ENCODE results near the gene CDC23.
"Not testable (repeated sequence)": the region's sequence is repeated elsewhere in the genome, so short reads cannot be mapped to it uniquely, and the experiment has no call there.

CDC23 gene

DNA sequence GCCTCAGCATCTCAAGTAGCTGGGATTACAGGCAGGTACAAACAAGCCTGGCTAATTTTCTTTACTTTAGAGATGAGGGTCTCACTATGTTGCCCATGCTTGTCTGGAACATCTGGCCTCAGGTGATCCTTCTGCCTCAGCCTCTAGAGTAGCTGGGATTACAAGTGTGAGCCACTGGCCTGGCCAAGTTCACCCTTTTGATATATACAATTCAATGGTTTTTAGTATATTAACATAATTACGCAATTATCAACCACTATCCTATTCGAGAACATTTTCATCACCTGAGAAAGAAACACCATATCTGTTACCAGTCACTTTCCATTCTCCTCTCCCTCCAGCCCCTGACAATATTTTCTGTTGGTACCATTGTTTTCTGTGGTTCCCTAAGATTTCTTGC is 3.7 kb upstream of the CDC23 start:
- DNase-seq (ENCODE audit: low read depth) = no peak

DNA sequence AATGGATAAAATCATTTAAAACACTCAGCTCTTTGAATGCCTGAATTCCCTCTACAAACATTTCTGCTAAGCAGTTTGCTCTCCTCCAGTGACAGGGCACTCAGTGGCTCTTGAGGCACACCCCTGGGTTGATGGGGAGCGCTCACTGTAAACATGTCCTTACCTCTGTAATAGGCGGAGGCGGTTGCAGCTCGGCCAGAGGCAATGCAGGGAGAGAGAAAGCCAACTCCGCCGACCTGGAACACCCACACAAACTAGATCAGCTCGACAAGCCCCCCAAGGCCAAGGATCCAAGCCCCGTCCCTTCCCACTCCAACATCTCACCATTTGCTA is 329 bp downstream of the CDC23 start:
- no peak for DNase-seq (ENCODE audit: low read depth)

DNA sequence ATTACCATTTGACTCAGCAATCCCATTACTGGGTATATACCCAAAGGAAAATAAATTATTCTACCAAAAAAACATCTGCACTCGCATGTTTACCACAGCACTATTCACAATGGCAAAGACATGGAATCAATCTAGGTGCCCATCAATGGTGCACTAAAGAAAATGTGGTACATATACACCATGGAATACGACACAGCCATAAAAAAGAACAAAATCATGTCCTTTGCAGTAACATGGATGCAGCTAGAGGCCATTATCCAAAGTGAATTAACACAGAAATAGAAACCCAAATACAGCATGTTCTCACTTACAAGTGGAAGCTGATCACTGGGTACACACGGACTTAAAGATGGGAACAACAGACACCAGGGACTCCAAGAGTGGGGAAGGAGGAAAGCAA is 2.1 kb downstream of the CDC23 start:
- DNase-seq (ENCODE audit: low read depth) = no peak

DNA sequence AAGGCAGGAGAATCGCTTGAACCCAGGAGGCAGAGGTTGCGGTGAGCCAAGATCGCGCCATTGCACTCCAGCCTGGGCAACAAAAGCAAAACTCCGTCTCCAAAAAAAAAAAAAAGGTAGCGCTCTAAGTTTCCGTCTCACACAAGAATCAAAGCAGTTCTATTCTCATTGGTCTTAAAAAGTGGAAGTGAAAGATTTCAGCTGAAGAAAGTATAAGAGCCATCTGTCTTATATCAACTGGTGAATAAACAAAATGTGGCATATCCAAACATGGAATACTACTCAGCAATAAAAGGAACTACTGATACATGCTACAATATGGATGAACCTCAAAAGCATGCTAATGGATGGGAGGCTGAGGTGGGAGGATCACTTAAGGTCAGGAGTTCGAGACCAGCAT is 19.3 kb downstream of the CDC23 start:
- DNase-seq (ENCODE audit: low read depth) = not testable (repeated sequence)

DNA sequence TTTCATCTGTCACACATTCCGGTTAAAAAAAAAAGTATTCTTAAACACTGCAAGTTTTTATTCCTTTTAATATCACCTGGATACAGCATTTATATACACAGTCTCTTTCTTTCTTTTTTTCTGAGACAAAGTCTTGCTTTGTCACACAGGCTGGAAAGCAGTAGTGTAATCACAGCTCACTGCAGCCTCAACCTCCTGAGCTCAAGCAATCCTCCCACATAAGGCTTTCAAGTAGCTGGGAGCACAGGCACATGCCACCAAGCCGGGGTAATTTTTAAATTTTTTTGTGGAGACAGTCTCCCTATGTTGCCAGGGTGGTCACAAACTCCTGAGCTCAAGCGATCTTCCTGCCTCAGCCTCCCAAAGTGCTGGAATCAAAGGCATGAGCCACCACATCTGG is 20.3 kb downstream of the CDC23 start:
- no peak for DNase-seq (ENCODE audit: low read depth)

DNA sequence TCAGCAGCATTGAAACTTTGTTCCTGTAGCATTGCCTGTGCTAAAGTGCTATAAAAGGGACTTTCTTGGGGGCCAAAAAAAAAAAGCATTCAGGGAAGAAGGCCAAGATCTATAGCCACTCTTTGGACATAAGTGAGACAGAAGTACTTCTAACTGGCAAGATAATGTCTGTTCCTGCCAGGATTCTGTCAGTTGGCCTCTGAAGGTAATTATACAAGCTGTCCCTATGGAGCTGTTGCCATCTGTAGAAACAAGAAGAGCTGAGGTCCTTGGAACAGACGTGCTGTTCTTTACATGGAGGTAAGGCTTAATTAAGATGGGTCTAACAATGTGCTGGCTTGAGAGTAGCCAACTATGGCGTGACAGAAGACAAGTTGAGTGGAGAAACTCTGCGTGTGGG is 24.5 kb downstream of the CDC23 start:
- DNase-seq (ENCODE audit: low read depth) = no peak

DNA sequence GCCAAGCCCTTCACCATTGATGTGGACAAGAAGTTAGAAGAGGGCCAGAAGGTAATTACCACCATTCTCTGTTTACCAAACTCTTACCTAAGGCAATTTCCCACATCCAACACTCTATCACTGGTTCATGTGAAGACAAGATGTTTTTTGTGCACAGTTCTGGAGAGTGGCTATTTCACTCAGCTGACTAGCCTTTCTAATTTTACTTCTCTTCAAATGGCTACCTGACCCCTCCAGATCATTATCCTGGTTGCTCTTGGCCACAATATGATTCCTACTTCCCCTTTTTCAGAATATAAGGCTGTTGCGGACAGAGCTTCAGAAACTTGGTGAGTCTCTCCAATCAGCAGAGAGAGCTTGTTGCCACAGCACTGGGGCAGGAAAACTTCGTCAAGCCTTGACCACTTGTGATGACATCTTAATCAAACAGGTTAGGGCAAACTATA is 27.1 kb downstream of the CDC23 start:
- DNase-seq (ENCODE audit: low read depth) = no peak

DNA sequence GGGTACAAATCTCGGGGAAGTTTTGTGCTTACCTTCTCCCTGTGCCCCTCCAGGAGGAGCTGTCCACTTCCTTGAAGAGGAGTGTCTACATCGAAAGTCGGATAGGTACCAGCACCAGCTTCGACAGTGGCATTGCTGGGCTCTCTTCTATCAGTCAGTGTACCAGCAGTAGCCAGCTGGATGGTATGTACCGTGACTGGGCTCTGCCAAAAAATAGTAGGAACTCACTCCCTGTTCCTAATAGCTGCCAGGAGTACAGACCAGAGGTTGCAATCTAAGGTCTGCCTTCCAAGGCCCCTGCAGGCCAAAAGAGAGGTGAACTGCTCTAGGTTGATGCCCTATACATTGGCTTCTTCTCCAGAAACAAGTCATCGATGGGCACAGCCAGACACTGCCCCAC is 30.3 kb downstream of the CDC23 start:
- no peak for DNase-seq (ENCODE audit: low read depth)

DNA sequence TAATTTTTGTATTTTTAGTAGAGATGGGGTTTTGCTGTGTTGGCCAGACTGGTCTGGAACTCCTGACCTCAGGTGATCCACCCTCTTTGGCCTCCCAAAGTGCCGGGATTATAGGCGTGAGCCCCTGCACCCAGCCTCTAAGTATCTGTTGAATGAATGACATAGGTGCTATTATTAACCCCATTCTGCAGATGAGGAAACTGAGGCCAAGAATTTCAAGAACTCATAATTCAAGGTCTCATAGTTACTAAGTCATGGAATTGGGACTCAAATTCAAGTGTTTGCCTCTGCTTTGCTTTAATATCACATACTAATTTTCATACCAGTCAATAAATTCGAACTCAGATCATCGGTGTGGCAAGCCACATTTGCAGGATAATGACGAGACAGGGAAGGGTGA is 32.3 kb downstream of the CDC23 start:
- DNase-seq (ENCODE audit: low read depth) = no peak

DNA sequence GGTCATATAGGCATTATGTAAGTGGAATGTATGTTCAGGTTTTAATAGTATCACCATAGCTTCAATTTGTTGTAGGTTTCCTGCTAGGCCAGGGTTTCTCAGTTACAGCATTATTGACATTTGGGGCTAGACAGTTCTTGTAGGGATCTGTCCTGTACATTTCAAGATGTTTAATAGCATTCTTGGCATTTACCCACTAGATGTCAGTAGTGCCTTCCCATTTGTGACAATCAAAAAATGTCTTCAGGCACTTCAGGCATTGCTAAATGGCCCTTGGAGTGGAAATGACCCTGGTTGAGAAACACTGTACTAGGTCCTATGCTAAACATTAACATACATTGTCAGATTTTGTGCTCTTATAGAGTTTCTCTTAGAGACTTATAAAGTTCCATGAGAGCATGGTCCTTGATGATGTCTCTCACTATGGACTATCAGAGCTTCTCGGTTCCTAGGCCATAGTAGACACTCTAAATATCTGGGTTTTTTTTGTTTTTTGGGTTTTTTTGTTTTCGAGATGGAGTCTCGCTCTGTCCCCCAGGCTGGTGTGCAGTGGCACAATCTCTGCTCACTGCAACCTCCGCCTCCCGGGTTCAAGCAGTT is 32.8 kb downstream of the CDC23 start:
- no peak for DNase-seq (ENCODE audit: low read depth)

DNA sequence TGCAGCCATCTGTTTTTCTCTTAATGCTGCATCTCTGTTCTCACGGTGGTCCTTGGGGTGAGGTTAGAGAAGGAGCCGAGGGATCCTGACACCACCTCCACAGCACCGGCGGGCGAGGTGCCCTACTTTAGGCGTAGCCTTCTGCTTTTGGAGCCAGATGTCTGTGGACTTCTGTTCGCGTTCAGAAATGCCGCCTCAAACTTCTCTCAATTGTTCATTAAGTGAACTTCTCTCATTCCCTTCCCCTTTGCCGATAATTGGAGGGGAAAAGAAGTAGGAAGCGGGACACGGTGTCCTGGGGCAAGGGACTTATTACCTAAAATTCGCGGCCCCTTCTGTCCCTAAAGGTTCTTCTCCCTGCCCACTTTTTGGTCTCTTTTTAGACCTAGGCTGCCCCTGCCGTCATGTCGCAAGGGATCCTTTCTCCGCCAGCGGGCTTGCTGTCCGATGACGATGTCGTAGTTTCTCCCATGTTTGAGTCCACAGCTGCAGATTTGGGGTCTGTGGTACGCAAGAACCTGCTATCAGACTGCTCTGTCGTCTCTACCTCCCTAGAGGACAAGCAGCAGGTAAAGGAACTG is 33.8 kb downstream of the CDC23 start:
- no peak for DNase-seq (ENCODE audit: low read depth)

DNA sequence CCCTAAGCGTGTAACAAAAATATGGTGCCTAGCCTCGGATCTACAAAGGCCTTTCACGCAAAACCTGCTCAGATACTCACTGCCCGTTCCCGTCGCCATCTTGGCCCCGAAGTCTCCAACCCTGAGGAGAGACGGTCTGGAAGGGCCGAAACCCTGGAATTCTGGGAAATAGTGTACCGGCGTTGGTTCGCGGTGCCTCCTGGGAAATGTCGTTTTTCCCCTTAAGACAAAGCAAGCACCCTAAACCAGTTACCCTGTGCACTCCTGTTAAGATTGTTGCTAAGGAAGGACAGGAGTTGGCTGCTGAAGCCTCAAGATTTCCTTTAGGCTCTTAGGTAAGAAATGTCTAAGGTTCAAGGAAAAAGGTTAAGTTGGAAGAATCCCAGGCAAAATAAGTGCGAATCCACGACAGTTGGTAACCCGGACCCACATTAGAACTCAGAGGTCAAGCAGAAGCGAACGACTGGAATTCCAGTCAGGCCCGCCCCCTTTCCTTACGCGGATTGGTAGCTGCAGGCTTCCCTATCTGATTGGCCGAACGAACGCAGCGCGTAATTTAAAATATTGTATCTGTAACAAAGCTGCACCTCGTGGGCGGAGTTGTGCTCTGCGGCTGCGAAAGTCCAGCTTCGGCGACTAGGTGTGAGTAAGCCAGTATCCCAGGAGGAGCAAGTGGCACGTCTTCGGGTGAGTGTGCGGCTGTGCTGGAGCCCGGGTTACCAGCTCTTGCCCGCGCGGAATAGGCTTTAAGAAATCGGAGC is 34.4 kb downstream of the CDC23 start, which contains the start of the genes BRD8 and KIF20A:
BRD8 (minus strand) TSS at position 115 of the 761 bp plus-strand sequence; CDS start at position 99, 16 bp downstream.
KIF20A (plus strand) TSS at position 597 of the 761 bp plus-strand sequence. CDS start 569 bp downstream, outside the sequence.
- peak; percentile 50 for DNase-seq (ENCODE audit: low read depth)

DNA sequence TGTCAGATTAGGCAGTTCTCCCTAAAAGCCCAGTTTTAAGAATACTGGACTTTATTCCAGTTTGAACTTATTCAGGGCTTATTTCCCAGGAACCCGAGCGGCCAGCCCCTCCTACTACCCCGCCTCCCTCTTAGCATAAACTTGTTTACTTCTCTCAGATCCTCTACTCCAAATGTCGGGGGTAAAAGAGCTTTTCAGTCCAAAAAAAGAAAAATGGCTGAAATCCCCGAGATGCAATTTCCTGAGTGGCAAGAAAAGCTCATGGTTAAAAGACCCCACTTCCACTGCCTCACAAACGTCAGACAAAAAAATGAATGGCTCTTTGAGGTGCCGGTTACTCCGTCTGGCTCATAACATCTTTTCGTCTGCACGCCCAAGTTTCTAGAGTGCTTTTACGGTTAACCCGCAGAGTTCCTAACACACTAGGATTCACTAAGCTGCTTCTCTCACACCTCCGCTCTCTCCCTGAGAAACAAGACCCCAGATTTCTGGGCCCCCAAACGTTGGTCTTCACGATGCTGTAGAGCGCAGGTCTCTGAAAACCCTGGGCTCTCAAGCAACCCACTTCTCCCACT is 35.1 kb downstream of the CDC23 start:
- no peak for DNase-seq (ENCODE audit: low read depth)

DNA sequence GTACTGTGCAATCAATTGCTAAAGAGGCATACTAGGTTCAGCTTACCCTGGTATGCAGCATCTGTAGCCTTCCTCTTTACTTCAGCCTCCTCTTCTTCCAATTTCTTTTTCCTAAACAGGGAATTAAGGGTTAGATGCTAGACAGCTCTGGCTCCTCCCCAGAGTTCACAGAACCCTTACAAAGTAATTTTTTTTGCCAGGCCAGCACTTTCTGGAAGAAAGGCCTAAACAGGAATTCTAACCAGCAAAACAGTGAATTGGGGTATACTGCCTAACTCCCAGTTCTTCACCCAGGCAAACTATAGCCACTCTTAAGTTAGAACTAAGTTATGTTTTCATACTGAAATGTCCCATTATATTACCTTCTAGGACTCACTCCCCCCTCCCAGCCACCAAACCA is 42.8 kb downstream of the CDC23 start:
- DNase-seq (ENCODE audit: low read depth) = no peak

DNA sequence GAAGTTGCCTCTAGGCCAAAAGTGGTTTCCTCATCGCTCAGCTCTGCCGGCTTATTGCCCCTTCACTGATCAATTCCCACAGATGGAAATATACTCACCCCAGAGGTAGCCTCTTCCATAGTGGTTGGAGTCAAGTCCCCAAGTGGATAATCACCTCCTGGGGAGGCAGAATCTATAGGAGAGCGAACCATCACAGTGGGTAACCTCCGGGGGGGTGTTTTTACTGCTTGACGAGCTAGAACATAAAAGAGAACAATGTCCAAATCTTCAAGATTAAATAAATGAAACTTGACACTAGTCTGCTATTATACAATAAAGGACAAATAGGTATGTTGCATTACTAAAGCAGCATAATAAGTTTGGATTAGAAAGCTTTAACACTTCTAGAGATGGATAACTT is 44.0 kb downstream of the CDC23 start:
- no peak for DNase-seq (ENCODE audit: low read depth)

DNA sequence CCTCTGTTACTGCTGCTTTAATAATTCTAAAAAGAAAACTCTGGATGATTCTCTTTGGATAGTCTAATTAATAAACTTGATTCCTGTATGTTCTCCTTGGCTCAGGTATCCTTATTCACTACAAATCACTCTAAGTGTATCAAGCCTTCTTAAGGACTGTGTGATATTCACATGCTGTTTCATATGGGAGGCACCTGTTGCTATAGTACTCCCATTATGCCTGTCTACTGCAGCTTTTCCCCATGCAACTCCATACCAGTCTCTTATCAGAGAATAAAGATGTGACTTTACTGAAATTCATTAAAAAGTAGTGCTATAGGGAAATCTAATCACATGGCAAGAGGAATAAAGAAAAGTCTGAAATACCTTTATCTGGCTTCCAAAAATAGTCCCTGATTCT is 49.4 kb downstream of the CDC23 start:
- no peak for DNase-seq (ENCODE audit: low read depth)

DNA sequence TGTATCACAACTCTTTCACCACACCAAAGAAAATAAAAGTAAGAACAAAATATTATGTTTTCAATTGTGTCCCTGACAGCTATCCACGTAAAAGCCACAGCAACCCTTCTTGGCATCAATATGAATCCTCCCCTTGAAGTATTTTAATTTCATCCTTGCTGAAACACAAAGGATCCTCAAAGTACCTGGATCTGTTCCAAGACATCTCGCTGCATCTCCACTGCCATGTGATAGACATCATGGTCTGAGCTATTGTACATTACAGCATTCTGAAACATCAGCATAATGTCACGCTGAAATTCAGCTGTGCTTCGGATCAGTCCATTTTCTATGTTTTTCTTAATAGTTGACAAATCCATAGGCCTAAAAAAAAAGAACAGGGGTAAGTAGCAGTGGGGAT is 52.4 kb downstream of the CDC23 start:
- no peak for DNase-seq (ENCODE audit: low read depth)

DNA sequence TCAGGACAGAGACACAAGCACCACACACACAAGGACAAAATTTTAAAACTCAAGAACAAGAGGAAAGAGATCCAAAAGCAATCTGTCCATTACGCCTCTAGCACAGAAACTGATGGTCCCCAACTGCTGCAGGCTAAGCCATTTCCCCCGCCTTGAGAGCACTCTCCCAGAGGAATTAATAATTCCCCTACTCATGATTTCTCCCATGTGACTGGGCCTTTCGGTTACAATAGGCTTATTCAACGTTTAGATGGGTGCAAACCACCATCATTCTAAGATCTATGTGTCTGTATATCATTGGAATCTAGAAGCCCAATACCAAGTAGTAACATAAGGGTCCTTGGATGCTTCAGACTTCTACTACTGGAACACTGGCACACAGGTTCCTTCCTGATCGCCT is 53.5 kb downstream of the CDC23 start:
- no peak for DNase-seq (ENCODE audit: low read depth)

DNA sequence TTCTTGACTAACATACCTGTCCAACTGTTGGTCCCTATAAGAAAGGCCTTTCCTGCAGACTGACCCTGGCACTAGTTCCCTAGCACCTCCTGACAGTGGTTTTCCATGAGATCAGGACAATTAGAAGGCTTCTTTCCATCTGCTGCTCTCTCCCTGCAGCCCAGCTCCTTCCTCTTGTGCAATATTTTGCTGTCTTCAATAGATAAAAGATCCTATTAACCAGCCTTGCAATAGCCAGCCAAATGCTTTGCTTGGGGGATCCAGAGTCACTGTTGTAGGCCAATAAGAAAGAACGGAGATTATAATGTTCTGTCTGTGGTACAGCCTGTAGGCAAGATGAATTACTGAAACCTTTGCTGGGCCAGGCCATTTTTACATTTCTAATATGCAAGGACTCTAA is 55.5 kb downstream of the CDC23 start:
- DNase-seq (ENCODE audit: low read depth) = no peak

DNA sequence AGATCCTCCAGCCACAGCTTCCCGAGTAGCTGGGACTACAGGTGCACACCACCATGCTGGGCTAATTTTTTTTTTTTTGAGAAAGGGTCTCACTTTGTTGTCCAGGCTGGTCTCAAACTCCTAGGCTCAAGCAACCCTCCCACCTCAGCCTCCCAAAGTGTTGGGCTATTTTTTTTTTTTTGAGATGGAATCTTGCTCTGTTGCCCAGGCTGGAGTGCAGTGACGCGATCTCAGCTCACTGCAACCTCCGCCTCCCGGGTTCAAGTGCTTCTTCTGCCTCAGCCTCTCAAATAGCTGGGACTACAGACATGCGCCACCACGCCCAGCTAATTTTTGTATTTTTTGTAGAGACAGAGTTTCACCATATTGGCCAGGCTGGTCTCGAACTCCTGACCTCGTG is 57.1 kb downstream of the CDC23 start:
- not testable (repeated sequence) for DNase-seq (ENCODE audit: low read depth)

DNA sequence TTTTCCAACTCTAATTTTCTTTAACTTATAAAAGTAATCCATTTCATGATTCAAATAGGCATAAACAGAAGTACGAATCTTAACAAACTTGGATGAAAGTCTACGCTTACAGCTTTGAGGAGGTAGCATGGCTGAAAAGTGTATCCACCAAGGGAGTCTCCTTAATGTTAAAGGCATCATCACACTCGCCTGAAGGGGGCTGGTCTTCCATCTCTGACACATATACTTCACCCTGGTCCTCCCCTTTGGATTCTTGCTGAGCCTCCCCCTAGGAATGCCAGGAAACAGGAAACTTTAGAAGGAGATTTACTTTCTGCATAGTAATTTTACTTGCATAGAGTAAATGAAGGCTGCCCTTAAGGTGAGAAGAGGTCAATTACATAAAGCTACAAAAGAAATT is 63.6 kb downstream of the CDC23 start:
- no peak for DNase-seq (ENCODE audit: low read depth)

DNA sequence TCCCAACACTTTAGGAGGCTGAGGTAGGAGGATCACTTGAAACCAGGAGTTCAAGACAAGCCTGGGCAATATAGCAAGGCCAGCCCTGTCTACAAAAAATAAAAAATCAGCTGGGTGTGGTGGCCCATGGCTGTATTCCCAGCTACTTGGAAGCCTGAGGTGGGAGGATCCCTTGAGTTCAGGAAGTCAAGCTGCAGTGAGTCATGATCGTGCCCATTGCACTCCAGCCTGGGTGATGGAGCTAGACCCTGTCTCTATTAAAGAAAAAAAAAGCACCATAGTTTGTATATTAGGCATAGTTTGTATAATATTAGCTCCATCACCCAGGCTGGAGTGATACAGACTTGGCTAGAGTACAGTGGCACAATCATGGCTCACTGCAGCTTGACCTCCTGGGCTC is 64.3 kb downstream of the CDC23 start:
- DNase-seq (ENCODE audit: low read depth) = no peak

DNA sequence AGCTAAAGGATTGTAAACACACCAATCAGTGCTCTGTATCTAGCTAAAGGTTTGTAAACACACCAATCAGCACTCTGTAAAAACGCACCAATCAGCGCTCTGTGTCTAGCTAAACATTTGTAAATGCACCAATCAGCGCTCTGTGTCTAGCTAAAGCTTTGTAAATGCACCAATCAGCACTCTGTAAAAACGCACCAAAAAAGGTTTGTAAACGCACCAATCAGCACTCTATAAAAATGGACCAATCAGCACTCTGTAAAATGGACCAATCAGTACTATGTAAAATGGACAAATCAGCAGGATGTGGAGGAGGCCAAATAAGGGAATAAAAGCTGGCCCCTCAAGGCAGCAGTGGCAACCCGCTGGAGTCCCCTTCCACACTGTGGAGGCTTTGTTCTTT is 69.5 kb downstream of the CDC23 start:
- DNase-seq (ENCODE audit: low read depth) = not testable (repeated sequence)
